Mononuclear cell (primary cell): Measurements from ENCODE around the gene LARGE1. TPM values are rescaled to one million over a fixed set of nuclear protein-coding genes. Genes with fewer than 3 reads are reported as not detected.
"Not testable (repeated sequence)": the region's sequence is repeated elsewhere in the genome, so short reads cannot be mapped to it uniquely, and the experiment has no call there.

Source experiments
- H3K27me3 ChIP-seq: 2 replicates; pipeline ENCODE4 v1.6.0; 2011; ENCODE audit warnings: low read length, control low read depth; ENCODE audit not compliant: insufficient read depth
- H3K4me1 ChIP-seq: 2 replicates; pipeline ENCODE4 v1.5.1; 2011; ENCODE audit warnings: mild to moderate bottlenecking, low read length, control low read depth; ENCODE audit not compliant: insufficient read depth
- H3K4me3 ChIP-seq: 2 replicates; pipeline ENCODE4 v1.5.1; 2011; ENCODE audit warnings: mild to moderate bottlenecking, low read length, moderate library complexity
- H3K9me3 ChIP-seq: 2 replicates; pipeline ENCODE4 v1.5.1; 2011; ENCODE audit warnings: low read depth, mild to moderate bottlenecking, control low read depth, low read length
- total RNA-seq: library from RNA; depleted of rRNA; stranded (reverse); fragments of >200 nt; gene quantifications from one replicate; pipeline ENCODE4 v1.2.3, GENCODE V29; 2012

LARGE1 gene
- total RNA-seq, 1 donor, result 3.9 TPM

DNA sequence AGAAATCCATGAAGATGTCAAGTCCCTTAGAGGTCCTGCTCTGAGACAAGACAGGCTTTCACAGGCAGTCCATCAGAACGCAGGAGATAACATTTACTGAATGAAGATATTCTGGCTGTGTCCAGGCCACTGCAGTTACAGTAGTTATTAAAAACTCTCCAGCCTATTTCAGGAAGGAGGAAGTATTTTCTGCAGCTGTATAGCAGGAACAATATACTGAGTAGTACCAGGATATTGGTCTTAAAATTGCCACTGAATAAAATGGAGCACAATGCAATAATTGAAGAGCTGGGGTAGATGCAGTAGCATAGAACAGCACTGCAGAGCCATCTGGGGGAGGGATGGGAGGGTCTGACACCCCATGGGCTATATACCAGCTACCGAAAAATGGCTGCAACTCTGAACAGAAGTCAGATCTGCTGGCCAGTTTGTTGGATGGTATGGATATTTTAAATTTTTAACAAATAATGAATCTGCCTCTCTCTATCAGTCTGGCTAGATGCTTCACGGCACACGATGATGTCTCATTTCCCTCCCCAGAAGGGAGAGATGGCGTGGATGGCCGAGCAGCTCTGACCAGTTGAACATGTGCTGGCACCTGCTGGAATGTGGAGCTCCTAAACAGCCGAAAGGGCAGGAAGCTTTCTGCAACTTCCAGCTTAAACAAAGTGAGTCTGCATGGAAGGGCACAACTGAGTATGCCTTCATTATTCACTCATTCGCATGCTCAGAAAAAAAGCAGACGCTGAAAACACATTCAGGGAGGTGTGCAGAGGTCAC, 520.0 kb downstream of the LARGE1 start:
- Histone ChIP-seq H3K27me3 (no peaks in the 10 kb centered on the region), H3K4me1 (no peaks in the 10 kb centered on the region)

DNA sequence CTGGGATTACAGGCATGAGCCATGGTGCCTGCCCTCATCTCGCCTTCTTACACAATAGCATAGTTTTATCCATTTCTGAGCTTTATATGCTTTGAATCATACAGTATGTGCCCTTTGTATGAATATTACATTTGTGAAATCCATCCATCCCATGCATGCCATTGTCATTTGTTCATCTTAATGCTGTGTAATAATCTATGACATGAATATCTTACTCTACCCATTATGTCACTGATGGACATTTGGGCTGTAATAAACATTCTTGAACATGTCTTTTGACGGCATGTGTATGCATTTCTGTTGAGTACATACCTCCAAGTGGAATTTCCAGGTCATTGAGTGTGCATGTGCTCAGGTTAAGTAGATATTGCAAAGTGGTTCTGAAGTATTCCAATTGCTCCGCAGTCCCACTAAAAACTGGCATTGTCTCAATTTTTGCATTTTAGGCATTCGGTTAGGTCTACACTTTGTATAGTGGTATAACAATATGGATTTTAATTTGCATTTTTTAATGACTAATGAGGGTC, 522.8 kb downstream of the LARGE1 start:
- Histone ChIP-seq H3K27me3 (no peaks in the 10 kb centered on the region), H3K9me3 (no peaks in the 10 kb centered on the region), H3K4me1 (no peaks in the 10 kb centered on the region), H3K4me3 (no peak overlapping the region)

More for the DNA sequence above, 520.0 kb downstream of the LARGE1 start:
- Histone ChIP-seq H3K4me3 (no peak overlapping the region), H3K9me3 (no peaks in the 10 kb centered on the region)

DNA sequence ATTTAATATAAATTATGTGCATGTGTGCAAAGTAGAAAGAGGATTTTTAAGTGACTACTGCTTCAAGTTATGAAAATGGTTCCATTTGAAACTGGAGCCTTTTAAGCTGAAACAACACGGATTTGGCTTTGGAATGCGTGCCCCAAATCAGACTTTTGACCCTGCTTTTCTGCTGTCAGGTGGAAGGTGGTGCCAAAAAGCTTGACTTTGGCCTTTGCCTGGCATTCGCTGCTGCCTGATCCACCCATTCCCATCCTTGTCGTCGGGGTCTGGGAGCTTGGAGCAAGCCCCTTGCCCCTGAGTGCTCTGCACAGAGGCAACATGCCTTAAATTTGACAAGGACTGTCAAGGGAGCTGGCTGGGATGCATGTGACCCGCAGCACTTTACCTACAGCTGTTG, 526.8 kb downstream of the LARGE1 start:
- no peak overlapping the region for H3K4me3 ChIP-seq

DNA sequence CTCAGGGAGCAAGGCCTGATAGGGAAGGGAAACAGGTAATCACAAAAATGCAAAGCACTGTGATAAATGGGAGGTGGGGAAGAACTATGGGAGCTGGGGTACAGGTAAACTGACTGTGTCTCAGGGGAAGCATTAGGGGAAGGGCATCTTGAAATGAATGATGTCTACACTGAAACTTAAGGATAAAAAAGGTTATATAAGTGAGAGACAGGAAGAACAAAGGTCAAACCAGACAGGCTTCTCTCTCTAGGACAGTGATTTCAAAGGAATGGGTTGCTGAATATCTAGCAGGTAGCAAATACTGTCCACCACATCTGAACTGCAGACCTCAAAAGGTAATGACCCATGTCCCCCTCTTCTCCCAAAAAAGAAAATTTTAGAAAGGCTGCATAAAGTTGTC, 529.0 kb downstream of the LARGE1 start:
- no peaks in the 10 kb centered on the region for H3K4me1 ChIP-seq
- no peaks in the 10 kb centered on the region for H3K27me3 ChIP-seq
- no peaks in the 10 kb centered on the region for H3K9me3 ChIP-seq

More for the DNA sequence above, 526.8 kb downstream of the LARGE1 start:
- H3K27me3 ChIP-seq, result no peaks in the 10 kb centered on the region
- H3K4me1 ChIP-seq, result no peaks in the 10 kb centered on the region
- H3K9me3 ChIP-seq, result no peaks in the 10 kb centered on the region

DNA sequence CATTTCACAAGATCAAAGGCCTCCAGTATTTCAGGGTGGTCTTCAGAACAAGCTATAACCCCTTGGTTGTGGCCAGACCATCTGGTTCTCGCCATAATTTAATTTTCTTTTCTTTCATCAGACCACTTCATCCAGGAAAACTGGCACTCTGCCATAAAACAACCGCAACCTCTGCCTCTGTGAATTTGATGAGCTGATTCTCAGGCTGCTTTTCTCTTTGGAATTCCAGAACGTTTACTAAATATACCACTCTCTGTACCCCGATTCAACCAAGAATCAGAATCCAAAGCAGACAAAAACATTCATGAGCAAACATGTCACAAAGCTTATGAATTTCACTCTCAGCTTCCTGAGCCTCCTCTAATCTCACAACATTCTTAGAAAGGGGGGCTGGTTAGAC, 530.3 kb downstream of the LARGE1 start:
- no peak overlapping the region for H3K4me3 ChIP-seq
- H3K4me1 ChIP-seq, result no peaks in the 10 kb centered on the region
- H3K9me3 ChIP-seq, result no peaks in the 10 kb centered on the region
- no peaks in the 10 kb centered on the region for H3K27me3 ChIP-seq

More for the DNA sequence above, 529.0 kb downstream of the LARGE1 start:
- H3K4me3 ChIP-seq, result no peak overlapping the region

DNA sequence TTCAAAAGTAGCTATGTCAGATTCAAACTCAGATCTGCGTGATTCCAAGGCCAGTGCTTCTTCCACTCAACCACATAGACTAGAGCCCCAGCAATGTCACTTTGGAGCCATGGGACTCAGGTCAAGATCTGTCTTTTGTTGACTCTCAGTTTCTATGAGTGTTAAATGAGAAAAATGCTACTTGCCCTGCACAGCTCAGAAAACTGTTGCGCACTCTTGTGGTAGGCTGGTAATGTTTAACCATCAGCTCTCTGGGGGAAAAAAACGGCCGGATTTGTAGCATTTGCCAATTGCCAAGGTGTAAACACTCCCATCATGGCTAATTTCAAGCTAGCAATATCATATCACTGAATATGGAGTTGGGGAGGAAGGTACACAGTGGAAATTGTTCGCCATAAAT, 534.0 kb downstream of the LARGE1 start:
- no peak overlapping the region for H3K4me3 ChIP-seq
- H3K9me3 ChIP-seq, result no peaks in the 10 kb centered on the region
- H3K4me1 ChIP-seq, result no peaks in the 10 kb centered on the region
- no peaks in the 10 kb centered on the region for H3K27me3 ChIP-seq

DNA sequence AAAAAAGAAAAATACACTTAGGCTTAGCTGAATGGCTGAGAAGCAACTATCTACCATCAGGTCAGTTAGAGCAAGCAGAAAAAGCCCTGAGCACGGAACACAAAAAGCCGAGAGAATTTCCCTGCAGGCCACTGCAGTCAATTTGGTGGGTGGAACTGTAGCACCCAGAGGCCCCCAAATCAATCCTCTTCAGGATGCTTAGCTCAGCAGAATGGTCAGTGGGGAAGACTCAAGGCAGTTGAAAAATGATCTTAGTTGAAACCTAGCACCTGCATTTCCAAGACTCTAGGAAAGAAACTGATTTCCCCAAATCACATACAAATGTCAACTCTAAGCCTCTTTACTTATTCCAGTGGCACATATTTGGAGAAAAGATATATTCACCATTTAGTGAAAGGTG, 534.7 kb downstream of the LARGE1 start:
- Histone ChIP-seq H3K4me1 (no peaks in the 10 kb centered on the region), H3K4me3 (no peak overlapping the region), H3K9me3 (no peaks in the 10 kb centered on the region), H3K27me3 (no peaks in the 10 kb centered on the region)

DNA sequence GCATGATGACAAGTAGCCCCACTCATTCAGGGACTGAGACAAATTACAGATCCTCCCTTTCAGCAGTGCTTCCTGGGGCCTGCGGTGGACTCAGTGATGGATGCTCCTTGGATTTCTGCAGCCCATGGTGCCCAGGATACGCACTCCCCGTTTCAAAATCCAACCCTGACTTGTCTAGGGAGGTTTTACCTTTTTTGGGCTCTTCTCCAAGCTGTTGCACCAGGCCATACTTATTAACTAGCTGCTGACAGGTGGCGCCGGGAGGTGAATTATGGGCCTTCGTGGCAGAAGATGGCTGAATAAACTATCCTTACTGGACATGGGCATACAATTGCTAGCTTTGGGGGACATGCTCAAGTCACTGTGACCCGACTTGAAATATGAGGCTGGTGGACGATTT, 537.8 kb downstream of the LARGE1 start:
- H3K27me3 ChIP-seq, result no peaks in the 10 kb centered on the region
- H3K4me3 ChIP-seq, result no peak overlapping the region

DNA sequence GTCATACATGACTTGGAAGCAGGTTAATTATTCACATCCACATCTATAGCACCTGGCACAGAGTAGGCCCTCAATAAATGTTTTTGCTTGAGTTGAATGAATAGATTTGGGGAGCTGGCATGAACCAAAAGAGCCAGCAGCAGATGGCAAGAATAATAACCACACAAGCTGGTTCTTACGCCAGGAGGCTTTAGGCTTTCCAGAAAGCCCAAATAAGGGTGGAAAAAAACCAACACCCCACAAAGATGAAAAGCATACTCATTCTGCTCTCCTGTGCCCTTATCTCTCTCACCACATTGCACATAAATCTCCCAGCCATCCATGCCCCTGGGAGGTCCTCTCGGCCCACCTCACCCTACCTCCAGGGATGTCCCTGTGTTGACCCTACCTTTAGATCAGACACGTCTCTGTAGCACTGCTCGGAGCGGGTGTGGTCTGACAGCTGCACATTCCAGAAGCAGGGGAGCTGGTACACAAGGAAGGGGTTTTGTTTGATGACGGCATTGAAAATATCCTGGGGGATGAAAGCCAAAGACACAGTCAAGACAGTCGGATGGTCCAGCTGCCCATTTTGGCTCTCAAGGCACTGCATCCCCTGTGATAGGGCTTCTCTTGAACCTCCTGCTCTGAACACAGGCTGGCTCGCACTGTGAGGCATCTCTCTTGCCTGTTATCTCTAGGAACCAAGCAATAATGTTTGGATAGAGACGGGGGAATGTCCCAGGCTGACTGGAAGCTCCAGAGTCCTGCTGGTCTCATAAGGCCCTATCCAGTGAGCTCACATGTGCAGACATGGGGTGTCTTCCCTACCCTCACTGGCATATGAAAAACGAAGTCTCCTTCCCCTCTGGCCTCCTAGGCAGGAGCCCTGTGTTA, 538.5 kb downstream of the LARGE1 start:
- H3K27me3 ChIP-seq, result no peaks in the 10 kb centered on the region
- H3K4me1 ChIP-seq, result no peaks in the 10 kb centered on the region
- no peak overlapping the region for H3K4me3 ChIP-seq
- no peaks in the 10 kb centered on the region for H3K9me3 ChIP-seq

More for the DNA sequence above, 537.8 kb downstream of the LARGE1 start:
- H3K4me1 ChIP-seq, result no peaks in the 10 kb centered on the region
- H3K9me3 ChIP-seq, result no peaks in the 10 kb centered on the region

DNA sequence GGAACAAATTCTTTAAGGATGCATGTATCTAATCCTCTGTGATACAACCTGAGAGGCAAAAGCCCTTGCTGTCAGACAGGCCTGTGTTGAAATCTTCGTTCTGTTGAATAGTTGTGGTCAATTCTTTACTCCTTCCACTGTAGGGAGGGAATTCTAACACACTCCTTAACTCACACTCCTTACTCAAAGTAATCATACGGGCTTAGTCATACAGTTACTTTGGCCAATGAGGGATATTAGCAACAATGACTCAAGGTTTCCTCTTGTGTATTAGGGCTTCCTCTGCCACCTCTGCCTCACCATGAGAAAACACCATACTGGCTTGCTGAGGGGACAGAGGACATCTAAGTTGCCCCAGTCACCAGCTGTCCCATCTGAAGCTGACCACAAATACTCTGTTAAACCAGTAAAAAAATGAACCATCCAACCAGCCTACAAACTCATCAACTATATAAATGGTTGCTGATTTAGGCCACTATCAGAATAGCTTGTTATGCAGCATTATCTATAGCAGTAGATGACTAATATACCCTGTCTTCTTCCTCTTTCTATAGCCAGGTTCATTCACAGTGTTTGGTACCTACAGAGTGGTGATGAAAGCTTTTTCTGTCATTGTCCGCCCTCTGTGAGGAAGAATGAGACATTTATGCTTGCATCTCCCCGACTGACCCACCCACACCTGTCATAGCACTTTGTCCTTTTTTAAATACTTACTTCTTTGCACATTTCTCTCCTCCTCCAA, 539.3 kb downstream of the LARGE1 start:
- Histone ChIP-seq H3K9me3 (no peaks in the 10 kb centered on the region), H3K27me3 (no peaks in the 10 kb centered on the region), H3K4me1 (no peaks in the 10 kb centered on the region), H3K4me3 (no peak overlapping the region)

DNA sequence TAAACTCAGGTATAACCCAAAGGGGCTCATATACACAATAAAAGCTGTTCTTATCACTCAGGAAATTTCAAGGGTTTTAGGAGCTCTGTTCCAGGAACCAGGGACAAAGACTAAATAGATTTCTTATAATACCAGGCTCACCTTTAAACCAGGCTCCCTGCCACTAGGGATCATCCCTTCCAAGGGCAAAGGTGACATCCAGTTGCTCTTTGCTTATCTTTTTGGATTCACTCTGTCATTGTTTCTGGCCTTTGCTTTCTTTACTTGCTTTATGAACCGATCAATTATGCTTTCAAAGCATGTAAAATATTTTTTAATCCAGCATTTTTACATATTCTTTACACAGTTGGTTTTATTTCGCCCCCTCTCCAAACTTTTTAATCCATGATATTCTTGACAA, 540.4 kb downstream of the LARGE1 start:
- Histone ChIP-seq H3K9me3 (no peaks in the 10 kb centered on the region), H3K27me3 (no peaks in the 10 kb centered on the region), H3K4me1 (no peaks in the 10 kb centered on the region), H3K4me3 (no peak overlapping the region)

DNA sequence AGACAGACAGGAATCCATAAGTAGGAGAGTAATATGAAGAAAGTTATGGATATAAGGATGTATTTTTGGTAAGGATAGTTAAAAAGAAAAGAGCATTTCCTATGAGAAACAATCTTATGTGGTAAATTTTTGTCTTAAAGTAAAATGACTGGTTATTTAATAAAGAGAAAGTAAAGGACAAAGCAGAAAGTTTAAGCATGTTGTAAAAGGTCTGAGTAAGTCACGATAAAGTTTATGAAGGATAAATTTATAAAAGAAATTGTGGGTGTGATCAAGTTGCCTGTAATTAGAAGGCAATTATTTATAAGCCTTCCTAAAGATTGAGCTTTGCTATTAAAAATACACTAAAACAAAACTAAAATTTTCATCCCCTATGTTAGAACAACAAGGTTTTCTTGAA, 547.4 kb downstream of the LARGE1 start:
- no peaks in the 10 kb centered on the region for H3K9me3 ChIP-seq
- no peaks in the 10 kb centered on the region for H3K27me3 ChIP-seq
- no peak overlapping the region for H3K4me3 ChIP-seq
- H3K4me1 ChIP-seq, result no peaks in the 10 kb centered on the region

DNA sequence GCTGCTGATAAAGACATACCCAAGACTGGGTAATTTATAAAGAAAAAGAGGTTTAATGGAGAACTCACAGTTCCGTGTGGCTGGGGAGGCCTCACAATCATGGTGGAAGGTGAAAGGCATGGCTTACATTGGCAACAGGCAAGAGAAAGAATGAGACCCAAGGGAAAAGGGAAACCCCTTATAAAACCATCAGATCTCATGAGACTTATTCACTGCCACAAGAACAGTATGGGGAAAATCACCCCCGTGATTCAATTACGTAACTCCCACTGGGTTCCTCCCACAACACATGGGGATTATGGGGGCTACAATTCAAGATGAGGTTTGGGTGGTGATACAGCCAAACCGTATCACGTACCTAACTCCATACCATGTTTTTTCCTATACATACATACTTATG, 557.0 kb downstream of the LARGE1 start:
- H3K4me3 ChIP-seq, H3K27me3 ChIP-seq, H3K4me1 ChIP-seq, H3K9me3 ChIP-seq: not testable (repeated sequence)

DNA sequence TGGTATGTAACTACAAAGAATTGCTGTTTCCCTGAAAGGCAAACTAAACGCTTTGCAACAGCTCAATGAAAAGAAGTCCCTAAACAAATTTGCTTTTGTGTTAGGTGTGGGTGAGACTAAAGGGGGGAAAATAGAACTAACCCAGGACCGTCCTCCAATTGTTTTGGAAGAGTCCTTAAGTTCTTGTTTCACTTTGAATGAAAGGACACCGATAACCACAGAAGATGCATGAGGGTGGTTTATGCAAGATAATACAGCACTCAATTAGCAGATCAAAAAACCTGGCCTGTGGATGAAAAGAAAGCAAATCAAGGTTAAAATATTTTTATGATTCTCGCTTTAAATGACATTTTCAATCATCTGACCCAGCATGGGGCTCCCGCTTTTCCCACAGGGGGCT, 557.6 kb downstream of the LARGE1 start:
- Histone ChIP-seq H3K9me3 (no peaks in the 10 kb centered on the region), H3K4me1 (no peaks in the 10 kb centered on the region), H3K4me3 (no peak overlapping the region), H3K27me3 (no peaks in the 10 kb centered on the region)

DNA sequence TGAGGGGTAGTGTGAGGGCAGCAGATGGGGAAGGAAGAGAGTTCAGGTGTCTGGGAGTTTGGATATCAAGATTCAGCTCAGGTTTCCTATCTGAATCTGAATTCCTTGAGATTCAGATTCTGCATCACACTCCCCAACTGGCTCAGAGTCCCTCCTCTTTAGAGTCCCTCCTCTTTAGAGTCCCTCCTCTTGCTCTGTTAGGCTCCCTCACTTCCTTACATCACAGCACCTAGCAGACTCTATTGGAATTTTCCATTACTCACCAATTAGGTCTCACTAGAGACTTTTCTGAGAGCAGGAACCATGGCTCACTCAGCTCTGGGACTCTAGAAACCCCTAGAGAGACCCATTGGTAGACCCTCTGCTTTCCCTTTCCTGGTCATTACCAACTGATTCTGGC, 558.7 kb downstream of the LARGE1 start:
- H3K9me3 ChIP-seq, result no peaks in the 10 kb centered on the region
- no peaks in the 10 kb centered on the region for H3K27me3 ChIP-seq
- no peaks in the 10 kb centered on the region for H3K4me1 ChIP-seq
- no peak overlapping the region for H3K4me3 ChIP-seq
